Neural crest cell (in vitro differentiated cells): Measurements from ENCODE around the gene SEMA4D. TPM values are rescaled to one million over a fixed set of nuclear protein-coding genes. Genes with fewer than 3 reads are reported as not detected.

Source experiments
- DNase-seq: peaks from one replicate; pipeline ENCODE4 v3.0.0; 2021; ENCODE audit warnings: low read depth, mixed read lengths, low spot score
- H3K27ac Mint-ChIP-seq: one replicate; pipeline ENCODE4 v1.8.0; 2021; ENCODE audit warnings: mild to moderate bottlenecking, mixed read lengths; ENCODE audit not compliant: unreplicated experiment
- H3K27me3 Mint-ChIP-seq: 2 replicates; pipeline ENCODE4 v1.8.0; 2021; ENCODE audit warnings: low read depth, mild to moderate bottlenecking, mixed read lengths
- H3K36me3 Mint-ChIP-seq: 2 replicates; pipeline ENCODE4 v1.8.0; 2021; ENCODE audit warnings: low read depth, mild to moderate bottlenecking, mixed read lengths
- H3K4me1 Mint-ChIP-seq: 2 replicates; pipeline ENCODE4 v1.8.0; 2021; ENCODE audit warnings: mixed read lengths
- H3K4me3 Mint-ChIP-seq: one replicate; pipeline ENCODE4 v1.8.0; 2021; ENCODE audit warnings: mild to moderate bottlenecking, mixed read lengths
- H3K9me3 Mint-ChIP-seq: 2 replicates; pipeline ENCODE4 v1.8.0; 2021; ENCODE audit warnings: mixed read lengths
- total RNA-seq: library from RNA; stranded (reverse); gene quantifications from 2 replicates; pipeline ENCODE4 v1.2.1, GENCODE V29; 2021
- TF ChIP-seq, protein P1 (sequence below): fragments of 200-600 bp; sonication (generic); conservative IDR thresholded peaks from 2 replicates; pipeline ENCODE4 v1.5.0; 2021; ENCODE audit warnings: antibody characterized with exemption, mild to moderate bottlenecking

The SEMA4D gene
- total RNA-seq, 1 donor from 2014 or later = 33.5 TPM

DNA sequence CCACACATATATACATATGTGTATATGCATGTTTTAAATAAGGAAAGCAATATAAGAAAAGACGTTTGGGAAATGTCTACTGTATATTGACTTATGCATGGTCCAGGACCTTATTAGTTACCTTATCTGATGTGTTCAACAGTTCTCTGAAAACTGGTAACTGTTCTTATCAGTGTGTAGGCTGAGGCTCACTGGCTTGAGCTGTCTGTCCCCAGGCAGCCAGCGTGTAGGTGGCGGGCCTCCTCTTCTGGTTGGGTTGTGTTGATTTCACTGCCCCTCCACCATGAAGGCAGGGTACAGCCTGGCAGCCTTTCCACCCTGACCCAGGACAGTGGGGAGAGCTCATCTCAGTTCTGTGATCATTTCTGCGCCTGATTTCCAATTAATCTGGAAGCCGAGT, 38.7 kb upstream of the SEMA4D start:
- Mint-ChIP-seq H3K4me1 (peaks cover 3% of the 10 kb centered on the region), H3K36me3 (no peaks in the 10 kb centered on the region), H3K27me3 (no peaks in the 10 kb centered on the region), H3K27ac (no peak overlapping the region), H3K4me3 (no peak overlapping the region), H3K9me3 (no peaks in the 10 kb centered on the region)
- DNase-seq = no peak
- TF ChIP-seq, protein P1, sequence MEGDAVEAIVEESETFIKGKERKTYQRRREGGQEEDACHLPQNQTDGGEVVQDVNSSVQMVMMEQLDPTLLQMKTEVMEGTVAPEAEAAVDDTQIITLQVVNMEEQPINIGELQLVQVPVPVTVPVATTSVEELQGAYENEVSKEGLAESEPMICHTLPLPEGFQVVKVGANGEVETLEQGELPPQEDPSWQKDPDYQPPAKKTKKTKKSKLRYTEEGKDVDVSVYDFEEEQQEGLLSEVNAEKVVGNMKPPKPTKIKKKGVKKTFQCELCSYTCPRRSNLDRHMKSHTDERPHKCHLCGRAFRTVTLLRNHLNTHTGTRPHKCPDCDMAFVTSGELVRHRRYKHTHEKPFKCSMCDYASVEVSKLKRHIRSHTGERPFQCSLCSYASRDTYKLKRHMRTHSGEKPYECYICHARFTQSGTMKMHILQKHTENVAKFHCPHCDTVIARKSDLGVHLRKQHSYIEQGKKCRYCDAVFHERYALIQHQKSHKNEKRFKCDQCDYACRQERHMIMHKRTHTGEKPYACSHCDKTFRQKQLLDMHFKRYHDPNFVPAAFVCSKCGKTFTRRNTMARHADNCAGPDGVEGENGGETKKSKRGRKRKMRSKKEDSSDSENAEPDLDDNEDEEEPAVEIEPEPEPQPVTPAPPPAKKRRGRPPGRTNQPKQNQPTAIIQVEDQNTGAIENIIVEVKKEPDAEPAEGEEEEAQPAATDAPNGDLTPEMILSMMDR = no peak

DNA sequence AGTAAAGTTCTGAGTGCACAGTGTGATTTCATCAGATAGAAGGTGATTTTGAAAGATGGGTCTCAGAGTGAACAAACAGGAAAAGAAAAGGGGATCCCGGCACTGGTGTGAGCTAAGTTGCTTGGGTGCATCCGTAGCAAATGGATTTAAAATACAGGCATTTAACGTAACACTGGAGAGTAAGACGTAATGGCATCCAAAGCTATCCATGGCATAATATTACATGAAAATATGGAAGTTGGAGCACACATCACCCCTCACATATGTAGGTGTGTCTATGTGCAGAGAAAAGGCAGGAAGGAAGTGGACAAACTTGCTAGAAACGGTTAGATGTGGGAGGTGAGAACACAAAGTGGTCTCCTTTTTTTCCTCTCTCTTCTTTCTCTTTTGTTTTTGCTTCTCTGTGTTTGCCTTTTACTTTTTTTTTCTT, 38.2 kb upstream of the SEMA4D start:
- H3K36me3 Mint-ChIP-seq = no peaks in the 10 kb centered on the region
- H3K9me3 Mint-ChIP-seq = no peaks in the 10 kb centered on the region
- TF ChIP-seq, protein P1 = no peak
- no peaks in the 10 kb centered on the region for H3K27me3 Mint-ChIP-seq
- no peaks in the 10 kb centered on the region for H3K4me1 Mint-ChIP-seq
- no peak for DNase-seq
- no peak overlapping the region for H3K27ac Mint-ChIP-seq
- no peak overlapping the region for H3K4me3 Mint-ChIP-seq

DNA sequence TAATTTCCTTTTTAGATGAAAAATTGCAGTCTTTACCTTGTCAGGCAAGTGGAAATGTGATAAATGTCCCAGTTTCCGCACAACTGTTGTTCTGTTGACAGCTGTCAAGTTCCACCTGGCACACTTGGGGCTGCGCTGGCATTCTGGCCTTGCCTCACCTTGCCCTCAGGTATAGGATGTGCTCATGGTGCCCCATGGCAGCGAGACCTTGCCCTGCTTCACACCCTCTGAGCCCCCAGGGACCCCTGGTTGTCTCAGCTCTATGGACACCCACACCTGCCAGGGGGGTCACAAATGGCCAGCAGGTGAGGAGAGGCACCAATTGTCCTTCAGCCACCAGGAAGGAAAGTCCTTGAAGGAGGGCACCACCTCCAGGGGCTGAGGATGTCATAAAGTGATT, 37.5 kb upstream of the SEMA4D start:
- Mint-ChIP-seq H3K4me3 (no peak overlapping the region), H3K4me1 (no peaks in the 10 kb centered on the region), H3K9me3 (no peaks in the 10 kb centered on the region), H3K27me3 (no peaks in the 10 kb centered on the region), H3K36me3 (no peaks in the 10 kb centered on the region), H3K27ac (no peak overlapping the region)
- DNase-seq = no peak
- TF ChIP-seq, protein P1 = no peak

DNA sequence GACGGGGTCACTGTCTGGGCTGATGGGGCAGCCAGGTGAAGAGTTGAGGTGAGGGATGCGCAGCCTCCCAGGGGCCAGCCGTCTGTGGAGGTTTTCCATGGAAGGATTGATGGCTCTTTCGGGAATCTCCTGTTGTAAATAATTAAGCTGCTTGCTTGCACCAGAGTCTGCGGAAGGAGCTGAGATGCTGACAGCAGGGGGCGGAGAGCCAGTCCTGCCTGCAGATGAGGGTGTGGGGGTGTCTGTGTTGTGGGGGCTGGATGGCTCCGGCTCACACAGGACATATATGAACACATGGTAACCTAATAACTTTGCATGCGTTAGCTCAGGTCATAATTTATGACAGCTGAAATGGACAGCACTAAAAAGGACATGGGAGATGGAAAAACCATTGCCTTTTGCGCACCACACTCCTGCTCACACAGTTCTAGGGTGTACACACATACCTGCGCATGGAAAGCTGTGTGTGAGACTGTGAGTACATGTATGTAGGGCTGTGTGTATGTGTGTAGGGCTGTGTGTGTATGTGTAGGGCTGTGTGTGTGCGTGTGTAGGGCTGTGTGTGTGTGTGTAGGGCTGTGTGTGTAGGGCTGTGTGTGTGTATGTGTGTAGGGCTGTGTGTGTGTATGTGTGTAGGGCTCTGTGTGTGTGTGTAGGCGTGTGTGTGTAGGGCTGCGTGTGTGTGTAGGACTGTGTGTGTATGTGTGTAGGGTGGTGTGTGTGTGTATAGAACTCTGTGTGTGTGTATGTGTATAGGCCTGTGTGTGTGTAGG, 36.8 kb upstream of the SEMA4D start:
- Mint-ChIP-seq H3K4me3 (no peak overlapping the region), H3K27ac (no peak overlapping the region), H3K36me3 (no peaks in the 10 kb centered on the region), H3K27me3 (no peaks in the 10 kb centered on the region), H3K4me1 (peaks cover 2% of the 10 kb centered on the region), H3K9me3 (no peaks in the 10 kb centered on the region)
- TF ChIP-seq, protein P1 = no peak
- DNase-seq = no peak

DNA sequence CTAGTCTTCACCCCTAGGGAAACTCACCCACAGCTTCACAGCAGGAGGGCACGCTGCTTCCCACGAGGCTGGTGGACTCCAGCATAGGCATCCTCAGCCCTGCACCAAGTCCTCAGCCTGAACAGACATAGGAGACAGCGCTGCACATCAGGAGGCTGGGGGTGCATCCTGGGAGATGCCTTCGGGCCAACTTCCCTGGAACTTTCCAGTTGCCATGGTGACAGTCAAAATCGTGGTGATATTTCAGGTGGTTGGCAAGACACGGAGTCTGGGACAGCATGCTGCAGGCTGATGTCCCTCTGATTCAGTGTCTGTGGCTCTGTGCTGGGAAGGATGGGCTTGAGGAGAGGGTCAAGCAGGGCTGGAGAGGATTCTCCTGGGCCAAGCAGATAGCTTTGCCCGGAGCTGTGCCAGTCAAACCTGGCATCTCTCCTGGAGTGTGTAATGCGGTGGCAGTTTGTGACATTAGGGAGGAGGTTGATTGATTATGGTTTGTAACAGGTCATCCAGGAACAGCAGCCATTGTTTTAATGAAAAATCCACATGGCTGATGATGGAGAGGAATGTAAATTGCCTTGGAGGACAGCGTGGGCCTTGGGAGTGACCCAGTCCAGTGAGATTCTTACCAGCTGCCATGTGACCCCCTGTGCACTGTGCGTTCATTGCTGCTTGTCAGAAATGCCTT, 35.6 kb upstream of the SEMA4D start:
- Mint-ChIP-seq H3K27ac (no peak overlapping the region), H3K4me3 (no peak overlapping the region), H3K9me3 (no peaks in the 10 kb centered on the region), H3K27me3 (no peaks in the 10 kb centered on the region), H3K36me3 (no peaks in the 10 kb centered on the region), H3K4me1 (peaks cover 9% of the 10 kb centered on the region)
- DNase-seq = no peak
- TF ChIP-seq, protein P1 = no peak
